ENCODE results near the gene CENPW.
A peak's percentile ranks its signal among the peaks of the same experiment; 100 is the strongest.

CENPW gene

GRCh38 chr6:126339796-126340609 is at the start of gene CENPW:
CENPW (plus strand) TSS chr6:126340115; CDS start chr6:126340274, 159 bp downstream.
- peak; percentile 97 for DNase-seq

GRCh38 chr6:126293891-126294524 is 45.9 kb upstream of the CENPW start:
- no peak for DNase-seq

GRCh38 chr6:126300126-126300525 is 39.8 kb upstream of the CENPW start:
- no peak for DNase-seq

- no peak for DNase-seq
Observed at GRCh38 chr6:126300735-126301134, 39.2 kb upstream of the CENPW start.

GRCh38 chr6:126302191-126302590 is 37.7 kb upstream of the CENPW start:
- no peak for DNase-seq

- no peak for DNase-seq
Observed at GRCh38 chr6:126307849-126308248, 32.1 kb upstream of the CENPW start.

GRCh38 chr6:126308362-126308761 is 31.6 kb upstream of the CENPW start:
- no peak for DNase-seq

- DNase-seq: no peak
Observed at GRCh38 chr6:126312013-126312665, 27.8 kb upstream of the CENPW start.

- no peak for DNase-seq
Observed at GRCh38 chr6:126313941-126314340, 26.0 kb upstream of the CENPW start.

- DNase-seq: no peak
Observed at GRCh38 chr6:126318797-126319196, 21.1 kb upstream of the CENPW start.

- DNase-seq: no peak
Observed at GRCh38 chr6:126333729-126334128, 6.2 kb upstream of the CENPW start.

GRCh38 chr6:126335210-126335609 is 4.7 kb upstream of the CENPW start:
- DNase-seq: no peak

GRCh38 chr6:126337323-126337722 is 2.6 kb upstream of the CENPW start:
- no peak for DNase-seq

- no peak for DNase-seq
Observed at GRCh38 chr6:126341126-126341525, 1.2 kb downstream of the CENPW start.

GRCh38 chr6:126344181-126344580 is 4.3 kb downstream of the CENPW start:
- DNase-seq: no peak

GRCh38 chr6:126351960-126352359 is 12.0 kb downstream of the CENPW start:
- DNase-seq: no peak

GRCh38 chr6:126352514-126352913 is 12.6 kb downstream of the CENPW start:
- no peak for DNase-seq

GRCh38 chr6:126356526-126356925 is 16.6 kb downstream of the CENPW start:
- no peak for DNase-seq

GRCh38 chr6:126359936-126360537 is 20.1 kb downstream of the CENPW start:
- DNase-seq: no peak

GRCh38 chr6:126361832-126362440 is 22.0 kb downstream of the CENPW start:
- no peak for DNase-seq

GRCh38 chr6:126367849-126368248 is 27.9 kb downstream of the CENPW start:
- DNase-seq: no peak

GRCh38 chr6:126372626-126373025 is 32.7 kb downstream of the CENPW start:
- DNase-seq: no peak

GRCh38 chr6:126373344-126373743 is 33.4 kb downstream of the CENPW start:
- no peak for DNase-seq
